ENCODE measurements around the gene MPRIP.

MPRIP gene

DNA sequence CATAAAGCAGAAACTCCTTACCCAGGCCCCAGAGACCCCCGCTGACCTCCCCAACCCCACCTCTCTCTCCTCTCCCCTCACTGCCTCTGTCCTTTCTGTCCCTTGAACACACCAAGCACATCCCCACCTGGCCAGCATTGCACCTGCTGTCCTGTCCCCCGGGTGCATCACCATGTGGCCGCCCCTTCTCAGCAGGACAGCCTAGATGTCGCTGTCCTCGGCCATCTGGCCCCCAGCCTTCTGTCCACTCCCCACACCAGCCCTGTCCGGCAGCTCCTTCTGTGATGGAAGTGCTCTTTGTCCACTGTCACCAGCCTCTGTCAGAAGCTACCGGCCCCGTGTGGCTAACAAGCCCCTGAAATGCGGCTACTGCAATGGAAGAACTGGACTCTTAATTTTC lies 12.3 kb upstream of the MPRIP start:
- no peak for DNase-seq

DNA sequence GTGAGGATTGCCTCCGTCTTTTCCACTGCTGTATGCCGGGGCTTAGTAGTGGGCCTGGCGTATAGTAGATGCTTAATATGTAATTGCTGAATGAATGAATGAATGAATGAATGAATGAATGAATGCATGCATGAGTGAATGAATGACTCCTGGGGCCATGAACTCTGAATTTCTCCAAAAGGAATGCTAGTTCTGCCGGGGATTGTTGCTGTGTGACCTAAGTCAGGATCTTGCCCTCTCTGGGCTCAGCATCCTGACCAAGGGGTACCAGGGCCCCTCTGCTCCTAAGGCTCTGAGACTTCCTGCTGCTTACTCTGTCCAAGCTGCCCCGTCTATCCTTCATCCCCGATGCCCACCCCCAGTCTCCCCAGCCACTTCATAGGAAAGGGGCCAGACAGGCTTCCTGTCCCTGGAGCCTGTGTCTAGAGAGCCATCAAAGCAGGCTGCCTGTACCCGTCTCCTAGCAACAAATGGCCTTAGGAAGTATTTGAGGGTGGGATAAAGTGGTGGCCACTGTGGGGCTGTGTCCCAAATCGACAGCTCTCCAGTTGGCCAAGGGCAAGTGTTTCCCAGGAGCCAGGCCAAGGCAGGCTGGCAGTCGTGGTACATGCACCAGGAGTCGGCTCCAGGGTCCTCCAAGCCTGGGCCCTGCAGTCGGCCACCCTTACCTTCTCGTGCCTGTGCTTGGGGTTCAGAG lies 11.6 kb upstream of the MPRIP start:
- no peak for DNase-seq

DNA sequence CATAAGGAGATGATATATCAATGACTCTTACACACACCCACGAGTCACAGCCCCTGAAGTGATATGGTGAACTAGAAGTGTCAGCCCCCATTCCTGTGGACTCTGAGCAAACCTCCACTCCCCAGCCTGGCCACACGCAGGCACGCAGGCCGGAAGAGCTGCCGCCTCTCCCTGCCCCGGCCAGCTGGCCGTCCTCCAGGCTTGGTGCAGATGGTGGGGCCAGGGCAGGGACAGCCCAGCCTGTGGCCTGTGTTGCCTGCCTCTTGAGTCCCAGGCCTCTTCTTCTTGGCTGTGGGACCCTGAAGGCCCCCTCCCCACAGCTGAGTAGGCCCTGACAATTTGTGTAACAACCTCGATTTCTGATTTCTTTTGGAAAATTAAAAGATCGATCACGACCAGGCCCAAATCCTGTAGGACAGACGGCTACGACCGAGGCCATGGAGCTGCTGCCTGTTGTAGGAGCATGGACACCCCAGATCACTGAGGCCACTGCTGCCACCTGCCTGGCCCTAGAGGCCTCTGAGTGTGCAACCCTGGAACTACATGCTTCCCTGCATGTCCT lies 10.0 kb upstream of the MPRIP start:
- peak; percentile 85 for DNase-seq

DNA sequence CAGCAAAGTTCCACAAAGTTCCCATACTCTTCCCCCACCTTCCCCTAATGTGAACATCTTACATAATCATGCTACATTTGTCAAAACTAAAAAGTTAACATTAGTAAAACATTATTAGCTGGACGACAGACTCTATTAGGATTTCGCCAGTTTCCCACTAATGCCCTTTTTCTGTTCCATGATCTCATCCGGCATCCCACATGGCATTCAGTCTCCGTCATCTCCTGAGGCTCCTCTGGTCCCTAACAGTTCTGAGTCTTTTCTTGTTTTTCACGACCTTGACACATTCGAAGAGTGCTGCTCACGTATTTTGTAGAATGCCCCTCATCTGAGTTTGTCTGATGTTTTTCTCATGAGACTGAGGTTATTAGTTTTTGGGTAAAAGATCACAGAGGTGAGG lies 8.8 kb upstream of the MPRIP start:
- DNase-seq: no peak

DNA sequence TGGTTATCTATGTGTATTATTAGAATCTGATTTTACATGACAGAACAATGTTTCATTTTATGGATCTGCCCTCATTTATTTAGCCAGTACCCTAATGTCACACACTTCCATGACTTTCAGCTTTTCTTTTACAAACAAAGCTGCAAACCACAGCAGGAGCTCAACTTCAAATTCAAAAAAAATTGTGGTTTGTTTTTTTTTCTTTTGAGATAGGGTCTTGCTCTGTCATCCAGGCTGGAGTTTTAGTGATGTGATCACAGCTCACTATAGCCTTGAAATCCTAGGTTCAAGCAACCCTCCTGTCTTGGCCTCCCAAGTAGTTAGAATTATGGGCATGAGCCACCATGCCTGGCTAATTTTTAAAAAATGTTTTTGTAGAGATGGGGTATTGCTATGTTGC lies 8.2 kb upstream of the MPRIP start:
- no peak for DNase-seq

DNA sequence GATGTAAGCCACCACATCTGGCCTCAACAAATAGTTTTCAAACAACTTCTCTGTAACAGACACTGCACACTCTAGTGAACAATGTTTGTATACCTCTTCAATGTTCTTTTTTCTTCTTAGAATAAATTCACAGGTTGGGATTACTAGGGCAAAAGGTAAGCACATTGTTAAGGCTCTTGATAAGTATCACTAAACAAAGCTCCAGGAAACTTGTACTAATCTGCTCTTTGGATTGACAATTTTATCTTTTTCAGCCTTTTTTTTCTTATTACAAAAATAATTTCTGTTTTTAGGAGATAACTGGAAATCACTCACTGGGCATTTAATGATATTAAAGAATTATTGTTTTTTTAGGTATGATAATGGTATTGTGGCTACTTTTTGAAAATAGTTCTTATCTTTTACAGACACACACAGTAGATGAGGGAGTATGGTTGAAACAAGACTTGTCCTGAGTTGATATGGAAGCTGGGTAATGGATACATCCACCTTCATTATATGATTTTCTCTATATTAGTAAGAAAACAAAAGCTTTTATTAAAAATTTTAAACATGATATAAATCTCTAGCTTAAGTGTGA lies 7.7 kb upstream of the MPRIP start:
- no peak for DNase-seq

DNA sequence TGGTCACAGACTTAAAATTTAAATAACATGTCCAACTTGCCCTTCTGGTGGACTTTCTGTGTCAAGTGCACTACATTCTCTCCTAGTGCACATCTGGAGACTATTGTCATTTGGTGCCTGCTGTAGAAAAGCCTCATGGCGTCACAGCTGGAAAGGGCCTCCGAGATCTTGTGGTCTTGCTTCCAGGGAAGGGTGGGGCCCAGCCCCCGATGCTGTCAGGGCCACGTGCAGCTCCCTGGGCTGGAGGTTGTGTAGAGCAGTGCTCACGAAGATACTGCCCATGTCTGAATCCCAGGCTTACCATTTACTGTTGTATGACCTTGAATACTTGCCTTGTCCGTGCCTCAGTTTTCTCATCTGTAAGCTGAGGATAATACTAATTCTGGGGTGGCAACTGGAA lies 6.8 kb upstream of the MPRIP start:
- DNase-seq: no peak

DNA sequence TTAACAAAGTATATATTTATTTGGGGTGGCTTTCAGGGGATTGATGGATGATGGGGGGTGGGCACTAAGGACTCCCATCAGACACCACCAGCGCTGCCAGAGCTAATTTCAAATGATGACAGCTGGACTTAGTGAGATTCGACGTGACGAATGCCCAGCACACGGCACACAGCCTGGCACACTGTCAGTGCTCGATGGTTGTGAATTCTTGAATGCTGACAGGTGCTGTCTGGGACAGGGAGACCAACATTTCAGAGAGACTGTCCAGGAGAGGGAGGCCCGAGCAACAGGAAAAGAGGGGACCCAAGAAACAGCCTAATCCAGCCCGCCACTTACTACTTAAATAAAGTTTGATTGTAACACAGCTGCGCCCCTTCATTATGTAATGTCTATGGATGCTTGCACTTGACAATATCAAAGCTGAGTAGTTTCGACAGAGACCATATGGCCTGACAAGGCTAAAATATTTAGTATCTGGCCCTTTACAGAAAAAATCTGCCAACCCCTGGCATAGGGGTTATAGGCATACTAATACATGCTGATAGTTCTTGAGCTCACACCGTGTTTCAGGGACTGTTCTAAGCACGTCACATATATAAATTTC lies 6.2 kb upstream of the MPRIP start:
- DNase-seq: no peak

DNA sequence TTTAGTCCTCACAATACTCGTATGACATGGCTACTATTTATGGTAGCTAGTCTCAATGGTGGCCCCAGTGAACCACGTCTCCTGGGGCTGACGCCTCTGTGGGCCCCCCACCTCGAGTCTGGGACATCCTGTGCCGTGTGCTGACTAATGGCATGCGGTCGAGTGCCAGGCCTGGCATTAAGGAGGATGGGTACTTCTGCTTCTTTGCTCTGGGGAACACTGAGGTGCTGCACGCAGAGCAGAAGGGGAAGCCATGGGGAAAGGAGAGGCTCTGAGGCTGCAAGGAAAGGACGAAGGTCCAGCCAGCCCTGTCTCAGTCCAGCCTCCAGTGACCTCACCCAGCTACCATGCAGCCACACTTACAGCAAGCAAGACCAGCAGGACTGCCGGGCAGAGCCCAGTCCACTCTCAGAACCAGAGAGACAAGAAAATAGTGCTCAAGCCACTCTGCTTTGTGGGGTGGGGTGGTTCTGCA lies 5.7 kb upstream of the MPRIP start:
- no peak for DNase-seq

DNA sequence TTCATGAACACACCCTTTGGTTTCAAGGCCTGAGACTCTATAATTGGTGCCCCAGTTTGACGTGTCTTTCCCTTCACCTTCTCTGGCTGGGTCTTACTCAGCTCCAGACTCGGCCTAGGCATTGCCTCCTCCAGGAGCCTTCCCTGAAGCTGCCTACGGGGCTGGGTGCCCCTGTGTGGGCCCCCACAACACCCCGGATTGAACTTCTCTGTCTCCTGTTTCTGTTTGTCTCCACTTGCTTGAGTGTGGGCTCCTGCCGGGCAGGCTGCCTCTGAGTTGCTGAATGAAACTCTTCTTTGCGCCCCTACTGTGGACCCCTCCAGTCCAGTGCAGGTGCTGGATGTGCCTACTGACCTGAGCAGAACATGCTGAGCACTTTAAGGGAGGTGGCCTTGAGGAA lies 2.3 kb upstream of the MPRIP start:
- DNase-seq: no peak

DNA sequence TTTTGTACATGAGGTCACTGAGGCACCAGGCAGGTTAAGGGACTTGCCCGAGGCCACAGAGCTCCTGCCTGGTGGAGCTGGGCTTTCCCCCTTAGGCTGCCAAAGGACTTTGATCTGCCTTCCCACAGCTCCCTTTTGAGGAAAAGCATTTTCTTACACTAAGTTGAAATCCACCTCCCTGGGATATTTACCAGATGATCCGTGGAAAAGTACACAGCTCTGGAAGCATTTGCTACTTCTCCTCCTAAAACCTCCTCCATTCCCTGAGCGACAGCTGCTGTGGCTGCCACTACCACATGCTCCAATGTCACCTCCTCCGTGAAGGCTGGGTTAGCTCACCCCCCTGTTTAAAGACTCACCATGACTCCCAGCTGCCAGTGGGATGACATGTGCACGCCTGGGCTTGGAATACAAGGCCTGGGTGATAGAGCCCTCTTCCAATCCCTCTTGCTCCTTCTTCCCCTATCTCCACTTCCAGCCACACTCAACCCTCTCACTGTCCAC lies 1.2 kb upstream of the MPRIP start:
- DNase-seq: peak; percentile 37

DNA sequence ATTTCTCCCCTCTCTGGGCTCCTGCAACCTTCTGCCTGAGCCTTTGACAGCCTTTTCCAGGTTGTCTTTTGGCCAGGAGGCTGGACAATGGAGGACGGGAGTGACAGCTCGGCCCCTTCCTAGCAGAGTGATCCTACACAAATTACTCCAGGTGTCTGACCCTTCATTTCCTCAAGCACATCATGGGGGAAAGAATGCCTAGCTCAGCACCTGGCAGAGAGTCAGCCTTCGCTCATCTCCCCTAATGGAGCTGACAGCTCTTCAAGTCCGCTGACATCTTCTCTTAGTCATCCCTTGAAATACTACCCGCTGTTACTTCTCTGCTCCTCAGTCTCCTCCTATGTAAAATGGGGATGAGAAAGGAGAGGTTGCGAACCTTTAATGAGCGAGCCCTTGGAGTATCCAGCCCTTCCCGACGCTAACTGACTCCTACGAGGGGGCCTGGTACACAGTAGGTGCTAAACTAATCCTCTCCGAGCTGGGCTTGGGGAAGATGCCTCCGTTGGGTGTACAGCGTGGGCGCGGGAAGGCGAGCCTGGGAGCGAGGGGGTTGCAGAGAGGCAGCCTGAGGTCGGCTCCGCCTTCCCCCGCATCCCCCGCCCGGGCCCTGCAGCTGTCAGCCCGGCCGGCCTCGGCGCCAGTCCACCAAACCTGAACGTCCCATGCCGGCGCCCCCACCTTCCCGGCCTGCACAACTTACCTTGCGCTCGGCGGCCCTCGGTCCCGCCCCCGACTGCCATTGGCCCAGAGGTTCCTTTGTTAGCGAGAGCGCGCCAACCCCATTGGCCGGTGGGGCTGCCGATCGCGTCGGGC lies 480 bp upstream of the MPRIP start:
- DNase-seq: peak; percentile 95

DNA sequence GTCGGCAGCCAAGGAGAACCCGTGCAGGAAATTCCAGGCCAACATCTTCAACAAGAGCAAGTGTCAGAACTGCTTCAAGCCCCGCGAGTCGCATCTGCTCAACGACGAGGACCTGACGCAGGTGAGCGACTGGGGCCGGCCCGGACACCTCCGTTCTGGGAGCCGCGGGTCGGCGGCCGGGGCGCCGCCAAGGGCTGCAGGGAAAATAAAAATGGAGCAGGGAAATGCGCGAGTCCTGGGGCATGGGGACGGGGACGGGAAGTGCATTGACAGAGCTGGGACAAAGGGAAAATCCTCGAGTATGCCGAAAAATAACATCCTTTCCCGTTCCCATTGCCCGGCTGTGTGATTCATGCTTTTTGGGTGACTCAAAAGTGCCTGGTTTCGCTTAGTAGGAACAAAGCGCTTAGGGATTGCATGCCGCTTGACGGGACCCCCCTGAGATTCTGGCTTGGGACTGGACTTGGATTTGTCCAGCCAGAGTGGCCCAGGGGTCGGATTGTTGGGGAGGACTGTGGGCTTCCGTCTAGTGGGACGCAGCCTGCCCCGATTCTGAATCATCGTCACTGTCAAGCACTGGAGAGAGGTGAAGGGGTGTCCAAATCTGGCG lies 699 bp downstream of the MPRIP start:
- DNase-seq: peak; percentile 27

DNA sequence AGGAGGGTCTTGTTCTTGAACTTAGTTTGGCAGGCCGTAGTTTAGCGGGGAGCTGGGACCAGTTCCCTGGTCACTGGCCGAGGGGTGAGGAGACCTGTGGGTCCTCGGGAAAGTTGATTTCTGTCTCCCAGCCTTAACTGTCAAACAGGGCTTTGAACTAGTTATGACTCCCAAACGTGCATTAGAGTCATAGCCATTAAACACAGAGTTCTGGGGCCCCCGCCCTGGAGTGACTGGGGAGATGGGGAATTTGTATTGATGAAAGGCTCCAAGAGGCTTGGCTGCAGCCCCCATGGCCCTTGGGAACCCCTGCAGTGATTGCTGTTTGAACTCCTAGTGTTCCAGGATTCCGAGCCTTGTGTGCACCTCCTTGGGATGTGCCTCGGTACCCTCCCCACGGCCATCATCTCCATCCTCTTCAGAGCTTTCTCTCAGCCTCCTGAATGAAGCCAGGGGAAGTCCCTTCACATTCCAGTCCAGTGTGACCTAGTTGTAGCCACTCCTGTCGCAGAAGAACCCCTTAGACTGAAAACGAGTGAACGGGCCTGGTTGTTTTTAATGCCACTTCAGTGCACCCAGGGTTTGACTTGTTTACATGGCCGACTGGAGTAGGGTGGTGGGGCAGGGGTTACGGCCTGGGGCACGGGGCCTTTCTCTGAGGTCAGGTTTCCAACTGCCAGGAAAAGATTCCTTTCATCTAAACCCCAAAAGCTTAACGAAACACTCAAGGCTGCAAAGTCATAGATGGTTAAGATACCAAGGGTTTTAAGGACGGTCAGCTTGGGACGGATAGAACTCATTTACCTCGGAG lies 1.4 kb downstream of the MPRIP start:
- DNase-seq: no peak

DNA sequence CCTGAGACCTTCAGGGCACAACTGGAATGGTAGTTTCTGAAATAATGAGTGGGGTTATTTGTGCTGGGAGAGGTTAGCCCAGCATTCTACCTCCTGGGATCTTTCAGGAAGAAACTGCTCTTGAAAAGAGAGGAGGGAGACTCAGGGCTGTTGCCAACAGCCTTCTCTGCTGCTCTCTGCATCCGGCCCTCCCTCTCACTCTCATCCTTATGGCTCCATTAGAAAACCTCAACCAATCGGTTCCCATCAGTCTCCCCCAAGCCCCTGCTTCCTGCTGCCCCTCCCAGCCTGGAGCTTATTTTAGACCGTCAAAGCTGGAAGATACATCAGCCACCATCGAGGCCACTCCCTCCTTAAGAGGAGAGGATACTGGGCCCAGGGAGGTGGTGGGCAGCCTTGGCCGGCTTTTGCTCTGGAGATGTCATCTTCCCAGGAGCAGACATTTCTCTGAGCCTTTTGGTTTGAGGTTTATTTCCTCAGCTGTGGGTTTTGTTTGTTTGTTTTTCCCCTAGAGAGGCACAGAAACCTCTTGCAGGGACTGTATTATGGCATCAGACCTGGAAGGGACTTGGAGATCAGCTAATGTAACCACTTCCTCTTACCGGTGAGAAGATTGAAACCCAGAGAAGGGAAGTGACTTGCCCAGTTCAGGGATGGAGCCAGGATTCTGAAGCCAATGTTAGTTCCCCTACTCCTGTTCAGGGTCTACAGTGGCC lies 2.7 kb downstream of the MPRIP start:
- peak; percentile 74 for DNase-seq

DNA sequence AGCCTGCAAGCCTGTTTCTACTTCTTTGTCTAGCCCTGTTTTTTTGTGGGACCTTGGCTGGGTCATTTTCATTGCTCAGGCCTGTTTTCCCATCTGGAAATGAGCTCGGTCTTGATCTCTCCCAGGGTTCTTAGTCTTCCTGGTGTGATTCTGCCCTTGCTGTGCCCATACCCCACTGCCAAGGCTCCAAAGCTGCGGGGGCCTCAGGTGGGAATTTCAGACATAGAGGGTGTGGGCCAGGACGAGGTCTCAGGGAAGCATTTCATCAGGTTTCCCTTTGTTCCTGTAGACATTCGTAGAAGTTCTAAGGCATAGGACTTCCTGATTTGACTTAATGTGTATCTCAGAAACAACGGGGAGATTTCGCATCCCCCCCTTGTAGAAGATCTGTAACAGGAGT lies 5.8 kb downstream of the MPRIP start:
- DNase-seq: no peak

DNA sequence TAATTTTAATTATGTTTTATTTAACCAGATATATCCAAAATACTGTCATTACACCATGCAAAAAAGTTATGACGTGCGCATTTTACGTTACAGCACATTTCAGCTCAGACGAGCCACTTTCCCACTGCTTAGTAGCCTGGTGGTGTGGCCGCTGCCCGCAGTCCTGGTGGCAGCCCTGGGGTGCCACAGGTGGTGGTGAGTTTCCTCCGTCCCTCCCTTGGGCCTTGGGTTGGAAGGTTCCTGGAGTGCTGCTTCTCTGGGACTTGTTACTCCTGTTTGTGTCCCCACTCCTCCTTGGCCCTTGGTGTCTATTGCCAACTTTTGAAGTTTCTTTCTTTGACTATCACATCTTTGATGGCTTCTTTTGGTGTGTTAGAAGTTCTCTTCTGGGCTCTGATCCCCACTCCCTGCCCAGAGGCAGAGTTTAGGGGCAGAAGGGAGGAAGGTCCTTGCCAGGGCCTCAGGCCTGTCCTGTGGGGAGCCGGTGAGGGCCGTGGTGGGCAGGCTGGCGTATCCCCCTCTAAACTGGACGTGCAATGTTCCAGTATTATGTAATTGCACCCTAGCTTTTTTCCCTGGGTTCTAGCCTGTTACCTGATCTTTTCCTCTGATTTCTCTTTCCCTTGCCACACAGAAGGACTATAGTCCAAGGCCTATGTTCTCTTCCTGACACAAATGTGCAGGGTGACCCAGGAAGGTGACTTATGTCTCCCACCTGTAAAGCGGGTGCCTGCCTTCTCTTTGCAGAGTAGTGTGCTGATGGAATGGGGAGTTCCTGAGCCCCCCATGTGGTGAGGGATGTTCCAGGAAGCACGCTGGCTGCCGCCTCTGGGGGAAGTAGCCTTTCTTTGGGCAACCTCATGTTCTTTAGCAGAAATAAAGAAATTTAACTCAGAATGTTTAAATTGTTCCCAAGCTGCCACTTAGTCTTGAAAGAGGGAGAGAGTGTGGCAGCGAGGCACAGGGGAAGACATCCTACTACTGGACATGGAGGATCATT lies 8.4 kb downstream of the MPRIP start:
- DNase-seq: no peak

DNA sequence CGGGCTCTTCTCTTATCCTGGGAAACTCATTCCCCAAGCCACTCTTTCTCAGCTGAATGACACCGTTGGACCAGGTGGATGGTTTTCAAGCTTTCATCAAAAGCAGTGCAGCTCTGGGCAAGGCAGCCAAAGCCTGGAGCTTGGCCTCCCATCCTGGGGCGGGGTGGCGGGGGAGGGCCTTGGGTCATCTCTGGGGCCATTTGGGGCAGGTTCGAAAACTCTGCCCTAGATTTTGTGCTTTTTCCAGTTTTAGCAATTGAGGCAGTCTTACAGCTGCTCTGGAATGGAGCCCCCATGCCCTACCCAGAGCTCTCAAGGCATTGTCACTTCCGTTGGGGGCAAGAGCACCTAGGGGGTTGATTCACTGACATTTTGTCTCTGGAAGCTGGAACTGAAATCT lies 9.1 kb downstream of the MPRIP start:
- no peak for DNase-seq

DNA sequence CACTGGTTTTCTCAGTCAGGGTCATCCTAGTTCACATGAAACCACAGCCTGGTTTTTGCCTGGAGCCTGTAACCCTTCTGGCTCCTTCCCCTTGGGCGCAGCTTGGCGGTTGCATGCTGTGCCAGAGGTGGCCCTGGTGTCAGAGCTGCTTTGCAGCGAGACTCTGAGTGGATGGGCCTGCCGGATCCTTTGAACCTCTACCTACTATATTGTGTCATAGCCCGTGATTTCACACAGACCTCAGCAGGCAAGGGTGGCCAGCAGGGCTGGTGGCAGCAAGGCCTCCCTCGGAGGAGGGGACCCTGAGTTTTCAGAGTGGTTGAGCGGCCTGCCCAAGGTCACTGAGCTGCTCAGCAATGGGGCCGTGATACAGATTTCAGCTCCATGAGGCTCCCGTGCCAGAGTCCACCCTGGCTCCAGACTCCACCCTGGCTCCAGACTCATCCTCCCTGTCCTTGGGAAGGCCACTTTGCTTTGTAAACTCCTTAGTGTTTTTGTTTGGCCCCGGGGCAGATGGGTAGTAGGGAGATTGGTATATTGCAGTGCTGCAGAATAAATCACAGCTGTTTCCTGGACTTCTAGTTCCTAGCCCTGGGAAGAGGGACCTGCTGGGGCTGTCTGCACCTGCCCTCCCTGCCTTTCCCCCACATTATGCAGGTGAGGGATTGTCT lies 9.7 kb downstream of the MPRIP start:
- no peak for DNase-seq
